Endothelial cell of umbilical vein (primary cell): ENCODE data around the gene LRRC66.

Source experiments
- EZH2 ChIP-seq: IDR thresholded peaks from 2 replicates; pipeline ENCODE4 v1.6.1; 2012; ENCODE audit warnings: borderline replicate concordance, low read depth, mild to moderate bottlenecking, moderate library complexity, low read length, inconsistent platforms; ENCODE audit not compliant: severe bottlenecking
- JUN ChIP-seq: IDR thresholded peaks from 2 replicates; pipeline ENCODE4 v1.6.1; 2011; ENCODE audit warnings: borderline replicate concordance, low read depth; ENCODE audit not compliant: insufficient read length, insufficient read depth
- POLR2A ChIP-seq: IDR thresholded peaks from 2 replicates; pipeline ENCODE4 v1.6.1; 2012; ENCODE audit warnings: low read depth, mild to moderate bottlenecking, control low read depth, low read length
- TF ChIP-seq, protein P1 (sequence below), 2 donors: IDR thresholded peaks; 1 replicate in 1 of 2; 2 replicates in 1 of 2; pipeline ENCODE4 v1.5.1; 2011; ENCODE audit warnings: low read length in 2 of 2, mild to moderate bottlenecking in 2 of 2, moderate library complexity in 2 of 2, control low read depth in 1 of 2, inconsistent platforms in 1 of 2, low read depth in 1 of 2; ENCODE audit not compliant: insufficient read depth in 1 of 2; ENCODE audit errors: extremely low read depth in 1 of 2

DNA sequence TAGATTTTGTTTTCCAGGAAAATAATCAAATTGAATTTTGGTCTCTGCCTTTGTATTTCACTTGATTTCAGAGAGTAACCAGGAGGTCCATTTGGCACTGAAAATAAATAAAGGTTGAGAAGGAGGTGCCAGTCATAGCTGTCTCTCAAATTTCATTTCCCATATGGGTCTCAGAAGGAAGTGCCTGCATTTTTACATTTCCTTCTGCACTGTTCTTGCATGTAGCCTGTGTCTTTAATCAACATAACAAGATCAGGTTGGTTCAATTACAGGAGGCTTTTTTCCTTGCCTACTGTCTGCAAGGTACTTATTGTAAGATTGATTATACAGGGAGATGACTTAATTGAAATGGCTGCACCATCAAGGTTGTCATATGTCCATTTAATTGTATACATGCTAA, 15.7 kb downstream of the LRRC66 start:
- TF ChIP-seq EZH2 (no peak), POLR2A (no peak), JUN (no peak)
- TF ChIP-seq, protein P1, sequence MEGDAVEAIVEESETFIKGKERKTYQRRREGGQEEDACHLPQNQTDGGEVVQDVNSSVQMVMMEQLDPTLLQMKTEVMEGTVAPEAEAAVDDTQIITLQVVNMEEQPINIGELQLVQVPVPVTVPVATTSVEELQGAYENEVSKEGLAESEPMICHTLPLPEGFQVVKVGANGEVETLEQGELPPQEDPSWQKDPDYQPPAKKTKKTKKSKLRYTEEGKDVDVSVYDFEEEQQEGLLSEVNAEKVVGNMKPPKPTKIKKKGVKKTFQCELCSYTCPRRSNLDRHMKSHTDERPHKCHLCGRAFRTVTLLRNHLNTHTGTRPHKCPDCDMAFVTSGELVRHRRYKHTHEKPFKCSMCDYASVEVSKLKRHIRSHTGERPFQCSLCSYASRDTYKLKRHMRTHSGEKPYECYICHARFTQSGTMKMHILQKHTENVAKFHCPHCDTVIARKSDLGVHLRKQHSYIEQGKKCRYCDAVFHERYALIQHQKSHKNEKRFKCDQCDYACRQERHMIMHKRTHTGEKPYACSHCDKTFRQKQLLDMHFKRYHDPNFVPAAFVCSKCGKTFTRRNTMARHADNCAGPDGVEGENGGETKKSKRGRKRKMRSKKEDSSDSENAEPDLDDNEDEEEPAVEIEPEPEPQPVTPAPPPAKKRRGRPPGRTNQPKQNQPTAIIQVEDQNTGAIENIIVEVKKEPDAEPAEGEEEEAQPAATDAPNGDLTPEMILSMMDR (IDR thresholded peaks at IDR 0.05; ENCODE audit: extremely low read depth in 1 of 2, insufficient read depth in 1 of 2, low read depth in 1 of 2, low read length in 2 of 2): no peak
